ENCODE measurements around the gene SNAPC5. TPM values are rescaled to one million over a fixed set of nuclear protein-coding genes. Genes with fewer than 3 reads are reported as not detected.
"Not testable (repeated sequence)": the region's sequence is repeated elsewhere in the genome, so short reads cannot be mapped to it uniquely, and the experiment has no call there.

Gene SNAPC5
- total RNA-seq, 2 experiments from 2014 or later = 23.8 to 24.1 TPM

- DNase-seq (no peak), ATAC-seq (ENCODE audit: poor library complexity) (no peak)
- peaks cover 30% of the 10 kb centered on the region for H3K4me1 Mint-ChIP-seq (ENCODE audit: low read depth)
- H3K4me3 Mint-ChIP-seq = no peak overlapping the region
- H3K27ac ChIP-seq (ENCODE audit: low read depth in 1 of 2, low read length in 2 of 2) = no peak overlapping the region
- H3K9me3 ChIP-seq (ENCODE audit: control insufficient read depth in 1 of 2, insufficient read depth in 1 of 2, low read length in 2 of 2) = no peaks in the 10 kb centered on the region
- H3K27me3 Mint-ChIP-seq = no peaks in the 10 kb centered on the region
- TF ChIP-seq CTCF (IDR thresholded peaks at IDR 0.05) = no peak
- H3K27ac Mint-ChIP-seq = no peak overlapping the region
- peaks cover 58% of the 10 kb centered on the region for H3K36me3 Mint-ChIP-seq (ENCODE audit: low read depth)
- H3K4me1 ChIP-seq (ENCODE audit: insufficient read depth, low read length) = no peaks in the 10 kb centered on the region
- CTCF ChIA-PET = interaction anchor here (0.6 kb wide), 1 partner anchor 133 kb away, joined by 3 read pairs; no protein-coding TSS in a partner anchor
- H3K27me3 ChIP-seq (ENCODE audit: control insufficient read depth in 1 of 2, insufficient read depth in 2 of 2, low read length in 2 of 2) = no peaks in the 10 kb centered on the region
- peaks cover 4% of the 10 kb centered on the region for H3K36me3 ChIP-seq (ENCODE audit: insufficient read depth, low read length)
- H3K4me3 ChIP-seq (ENCODE audit: low read length) = no peak overlapping the region
- no peaks in the 10 kb centered on the region for H3K9me3 Mint-ChIP-seq
- intact Hi-C loops (cut with DNase I, micrococcal nuclease) = loop anchor here in 1 of 2 experiments (5.0 kb wide), 1 partner anchor 45 kb away; no protein-coding TSS in a partner anchor
- POLR2A ChIA-PET = no interaction called here
Measured at GRCh38 chr15:66462627-66463026, 34.9 kb downstream of the SNAPC5 start.

- Mint-ChIP-seq H3K36me3 (ENCODE audit: low read depth) (peaks cover 58% of the 10 kb centered on the region), H3K4me3 (no peak overlapping the region), H3K4me1 (ENCODE audit: low read depth) (peaks cover 26% of the 10 kb centered on the region), H3K27ac (no peak overlapping the region), H3K27me3 (no peaks in the 10 kb centered on the region), H3K9me3 (no peaks in the 10 kb centered on the region)
- no peaks in the 10 kb centered on the region for H3K4me1 ChIP-seq (ENCODE audit: insufficient read depth, low read length)
- ATAC-seq (ENCODE audit: poor library complexity) (no peak), DNase-seq (no peak)
- ChIA-PET CTCF (interaction anchor here (1.0 kb wide), 1 partner anchor 36 kb away, joined by 4 read pairs; no protein-coding TSS in a partner anchor), POLR2A (interaction anchor here (0.6 kb wide), 1 partner anchor 775 kb away, joined by 4 read pairs; no protein-coding TSS in a partner anchor)
- no peak for TF ChIP-seq CTCF (IDR thresholded peaks at IDR 0.05)
- peaks cover 4% of the 10 kb centered on the region for H3K36me3 ChIP-seq (ENCODE audit: insufficient read depth, low read length)
- H3K27me3 ChIP-seq (ENCODE audit: control insufficient read depth in 1 of 2, insufficient read depth in 2 of 2, low read length in 2 of 2) = no peaks in the 10 kb centered on the region
- intact Hi-C loops (cut with DNase I, micrococcal nuclease) = loop anchor here in 1 of 2 experiments (5.0 kb wide), 1 partner anchor 45 kb away; no protein-coding TSS in a partner anchor
- no peak overlapping the region for H3K27ac ChIP-seq (ENCODE audit: low read depth in 1 of 2, low read length in 2 of 2)
- no peaks in the 10 kb centered on the region for H3K9me3 ChIP-seq (ENCODE audit: control insufficient read depth in 1 of 2, insufficient read depth in 1 of 2, low read length in 2 of 2)
- H3K4me3 ChIP-seq (ENCODE audit: low read length) = no peak overlapping the region
Measured at GRCh38 chr15:66461917-66462316, 35.6 kb downstream of the SNAPC5 start.

GRCh38 chr15:66461294-66461693 lies 36.3 kb downstream of the SNAPC5 start:
- not testable (repeated sequence) for H3K9me3 ChIP-seq (ENCODE audit: control insufficient read depth in 1 of 2, insufficient read depth in 1 of 2, low read length in 2 of 2); DNase-seq; H3K9me3 Mint-ChIP-seq; H3K27ac Mint-ChIP-seq; H3K27me3 ChIP-seq (ENCODE audit: control insufficient read depth in 1 of 2, insufficient read depth in 2 of 2, low read length in 2 of 2); H3K27ac ChIP-seq (ENCODE audit: low read depth in 1 of 2, low read length in 2 of 2); H3K36me3 ChIP-seq (ENCODE audit: insufficient read depth, low read length); H3K27me3 Mint-ChIP-seq; H3K4me1 ChIP-seq (ENCODE audit: insufficient read depth, low read length); H3K4me3 Mint-ChIP-seq; H3K4me3 ChIP-seq (ENCODE audit: low read length); ATAC-seq (ENCODE audit: poor library complexity)
- ChIA-PET CTCF (interaction anchor here (0.9 to 1.0 kb wide), 2 partner anchors 37 to 75 kb away, joined by 4 read pairs; partner anchors contain the start of gene MAP2K1), POLR2A (interaction anchor here (0.6 kb wide), 1 partner anchor 774 kb away, joined by 4 read pairs; no protein-coding TSS in a partner anchor)
- intact Hi-C loops (cut with DNase I, micrococcal nuclease) = loop anchor here in 1 of 2 experiments (5.0 kb wide), 1 partner anchor 44 kb away; no protein-coding TSS in a partner anchor
- Mint-ChIP-seq H3K4me1 (ENCODE audit: low read depth) (peaks cover 22% of the 10 kb centered on the region), H3K36me3 (ENCODE audit: low read depth) (peaks cover 58% of the 10 kb centered on the region)
